Naive B cell (primary cell): ENCODE data around the gene WDR74. TPM values are rescaled to one million over a fixed set of nuclear protein-coding genes. Genes with fewer than 3 reads are reported as not detected.

Source experiments
- ATAC-seq, 2 donors: fragments of 150-1000 bp; cut with Tn5 transposase; 2 replicates each; pipeline ENCODE4 v1.10.0; 2021; ENCODE audit warnings: low read depth in 2 of 2, mild to moderate bottlenecking in 2 of 2, moderate library complexity in 2 of 2
- DNase-seq: peaks from one replicate; pipeline ENCODE4 v3.0.0; 2022
- H3K27ac Mint-ChIP-seq, 6 donors: one replicate each; pipeline ENCODE4 v1.8.0; 2020 to 2022; ENCODE audit warnings: mild to moderate bottlenecking in 6 of 6, mixed read lengths in 6 of 6, moderate library complexity in 5 of 6, inconsistent platforms in 2 of 6
- H3K27me3 Mint-ChIP-seq, 3 donors: one replicate each; pipeline ENCODE4 v1.8.0; 2021 to 2022; ENCODE audit warnings: mixed read lengths in 3 of 3, mild to moderate bottlenecking in 1 of 3
- H3K36me3 Mint-ChIP-seq, 2 donors: one replicate each; pipeline ENCODE4 v1.8.0; 2020 to 2022; ENCODE audit warnings: mixed read lengths in 2 of 2, inconsistent platforms in 1 of 2, mild to moderate bottlenecking in 1 of 2
- H3K4me1 Mint-ChIP-seq, 3 donors: one replicate each; pipeline ENCODE4 v1.8.0; 2020 to 2022; ENCODE audit warnings: mixed read lengths in 3 of 3, inconsistent platforms in 1 of 3, mild to moderate bottlenecking in 1 of 3, moderate library complexity in 1 of 3
- H3K4me3 Mint-ChIP-seq, 8 donors: one replicate each; pipeline ENCODE4 v1.8.0; 2020 to 2022; ENCODE audit warnings: mild to moderate bottlenecking in 8 of 8, mixed read lengths in 8 of 8, moderate library complexity in 8 of 8, inconsistent platforms in 2 of 8
- H3K9me3 Mint-ChIP-seq, 7 donors: one replicate each; pipeline ENCODE4 v1.8.0; 2020 to 2022; ENCODE audit warnings: mixed read lengths in 7 of 7, mild to moderate bottlenecking in 5 of 7, inconsistent platforms in 2 of 7, moderate library complexity in 1 of 7
- polyA plus RNA-seq, 6 donors: library from polyadenylated mRNA; unstranded; fragments of 300-500 nt; fragmentation: Illumina TruSeq; gene quantifications; one replicate each; pipeline ENCODE4 v1.2.3, GENCODE V29; 2021; ENCODE audit warnings: low read depth in 6 of 6

WDR74 gene
- polyA plus RNA-seq, 6 donors from 2014 or later, result 42.0 to 77.0 (median 54.6) TPM

DNA sequence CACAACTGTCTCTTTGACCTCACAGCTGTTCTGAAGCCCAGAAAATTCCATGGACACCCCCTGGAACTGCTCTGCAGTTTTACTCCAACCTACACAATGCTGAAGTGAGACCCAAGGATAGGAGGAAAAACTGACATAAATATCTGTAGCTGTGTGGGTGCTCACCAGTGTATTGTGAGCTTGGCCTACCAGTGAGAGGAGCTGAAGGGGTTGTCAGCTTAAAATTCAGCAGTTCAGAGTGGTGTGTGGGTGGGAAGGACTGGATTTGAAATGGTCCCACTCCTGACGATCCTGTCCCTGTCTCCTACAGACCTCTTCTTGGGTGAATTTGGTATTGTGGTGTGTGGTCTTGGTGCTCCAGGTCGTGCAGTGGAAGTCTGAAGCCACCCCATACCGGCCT, 49.8 kb downstream of the WDR74 start:
- Mint-ChIP-seq H3K36me3 (peaks cover 0 to 6% of the 10 kb centered on the region in 2 donors), H3K27me3 (no peaks in the 10 kb centered on the region), H3K9me3 (no peaks in the 10 kb centered on the region), H3K4me1 (peaks cover 37 to 58% (median 57%) of the 10 kb centered on the region in 3 donors), H3K27ac (peak overlapping the region in 3 of 6 donors; percentile 66 to 97 (median 88)), H3K4me3 (peak overlapping the region in 7 of 8 donors; percentile 67 to 97 (median 93))
- DNase-seq (no peak), ATAC-seq (no peak)

DNA sequence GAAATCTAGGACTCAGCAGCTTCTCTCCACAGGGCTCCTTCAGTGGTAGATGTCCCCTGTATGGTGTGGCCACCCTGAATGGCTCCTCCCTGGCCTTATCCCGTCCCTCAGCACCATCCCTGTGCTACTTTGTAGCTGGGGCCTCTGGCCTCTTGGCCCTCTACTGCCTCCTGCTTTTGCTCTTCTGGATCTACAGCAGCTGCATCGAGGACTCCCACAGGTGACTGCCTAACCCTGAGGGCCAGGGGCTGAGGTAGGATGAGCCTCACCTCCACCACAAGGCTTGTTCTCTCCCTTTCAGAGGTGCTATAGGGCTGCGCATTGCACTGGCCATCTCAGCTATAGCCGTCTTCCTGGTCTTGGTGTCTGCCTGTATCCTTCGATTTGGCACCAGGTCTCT, 50.4 kb downstream of the WDR74 start:
- no peak for DNase-seq
- Mint-ChIP-seq H3K27ac (peak overlapping the region in 4 of 6 donors; percentile 37 to 85 (median 64)), H3K27me3 (no peaks in the 10 kb centered on the region), H3K4me3 (peak overlapping the region; percentile 67 to 97 (median 94)), H3K4me1 (peaks cover 33 to 58% (median 51%) of the 10 kb centered on the region in 3 donors), H3K9me3 (no peaks in the 10 kb centered on the region), H3K36me3 (peaks cover 0 to under 1% of the 10 kb centered on the region in 2 donors)
- no peak for ATAC-seq

DNA sequence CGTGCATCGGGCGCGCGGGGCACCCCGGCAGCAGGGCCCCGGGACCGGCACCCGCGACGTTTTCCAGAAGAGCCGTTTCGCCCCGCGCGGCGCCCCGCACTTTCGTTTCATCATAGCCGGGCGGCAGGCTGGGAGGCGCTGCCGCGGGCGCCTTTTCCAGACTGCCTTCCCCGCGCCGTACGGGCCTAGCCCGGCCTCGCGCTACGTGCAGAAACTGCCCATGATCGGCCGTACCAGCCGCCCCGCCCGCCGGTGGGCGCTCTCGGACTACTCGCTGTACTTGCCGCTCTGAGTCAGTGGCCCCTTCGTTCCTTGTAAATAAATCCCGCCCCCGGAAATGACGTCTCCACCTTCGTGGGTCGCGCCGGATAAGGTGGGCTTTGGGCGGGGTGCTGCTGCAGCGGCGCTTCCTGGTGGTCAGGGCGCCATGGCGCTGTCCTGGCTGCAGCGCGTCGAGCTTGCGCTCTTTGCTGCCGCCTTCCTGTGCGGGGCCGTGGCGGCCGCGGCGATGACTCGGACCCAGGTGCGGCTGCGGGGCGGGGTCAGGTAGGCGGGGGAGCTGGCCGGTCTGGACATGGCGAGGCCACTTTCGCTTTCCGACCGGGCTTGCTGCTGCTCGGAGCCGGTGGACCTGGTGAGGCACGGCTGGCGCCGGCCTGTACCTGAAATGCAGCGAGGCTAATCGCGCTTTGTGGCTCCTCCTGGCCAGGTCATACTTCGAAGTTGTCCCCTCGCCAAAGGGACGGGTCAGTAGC, 52.2 kb downstream of the WDR74 start, which contains the start of gene TMEM179B:
TSS of gene TMEM179B (plus strand) at position 398 of the 755 bp plus-strand sequence. CDS start at position 428, 30 bp downstream.
- peak within 1 kb of the TSS; percentile 90 to 97 (median 96) for H3K27ac Mint-ChIP-seq
- H3K36me3 Mint-ChIP-seq, result no peaks in the 10 kb centered on the region
- peak; percentile 73 to 76 for ATAC-seq
- H3K9me3 Mint-ChIP-seq, result no peaks in the 10 kb centered on the region
- peak; percentile 97 for DNase-seq
- H3K27me3 Mint-ChIP-seq, result no peaks in the 10 kb centered on the region
- peaks cover 31 to 52% (median 47%) of the 10 kb centered on the region in 3 donors for H3K4me1 Mint-ChIP-seq
- peak within 1 kb of the TSS; percentile 93 to 98 (median 96) for H3K4me3 Mint-ChIP-seq

DNA sequence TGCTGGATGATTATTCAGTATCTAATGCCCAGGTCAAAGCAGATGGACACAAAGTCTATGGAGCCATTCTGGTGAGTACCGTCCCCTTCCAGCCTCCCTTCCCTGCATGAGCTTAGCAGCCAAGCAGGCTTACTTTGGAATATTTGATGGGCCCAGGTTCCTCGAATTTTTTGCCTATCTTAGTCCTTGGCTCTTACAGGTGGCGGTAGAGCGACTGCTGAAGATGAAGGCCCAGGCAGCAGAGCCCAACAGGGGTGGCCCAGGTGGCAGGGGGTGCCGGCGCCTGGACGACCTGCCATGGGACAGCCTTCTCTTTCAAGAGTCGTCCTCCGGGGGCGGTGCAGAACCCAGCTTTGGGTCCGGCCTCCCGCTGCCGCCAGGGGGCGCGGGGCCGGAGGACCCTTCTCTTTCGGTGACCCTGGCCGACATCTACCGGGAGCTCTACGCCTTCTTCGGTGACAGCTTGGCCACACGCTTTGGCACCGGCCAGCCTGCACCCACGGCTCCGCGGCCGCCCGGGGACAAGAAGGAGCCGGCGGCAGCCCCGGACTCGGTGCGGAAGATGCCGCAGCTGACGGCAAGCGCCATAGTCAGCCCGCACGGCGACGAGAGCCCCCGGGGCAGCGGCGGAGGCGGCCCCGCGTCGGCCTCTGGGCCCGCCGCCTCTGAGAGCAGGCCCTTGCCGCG, 52.9 kb downstream of the WDR74 start:
- Mint-ChIP-seq H3K36me3 (no peaks in the 10 kb centered on the region), H3K27me3 (no peaks in the 10 kb centered on the region), H3K27ac (peak overlapping the region; percentile 70 to 95 (median 91)), H3K4me3 (peak overlapping the region; percentile 82 to 98 (median 92)), H3K4me1 (peaks cover 29 to 49% (median 40%) of the 10 kb centered on the region in 3 donors), H3K9me3 (no peaks in the 10 kb centered on the region)
- ATAC-seq, result peak; percentile 74 to 76
- DNase-seq, result peak; percentile 89

Other genes starting within 250 kb of the WDR74 start
- 10 to 100 TPM; 12.7 to 20.8 (median 16.2) TPM for gene TUT1, start 248.1 kb downstream of the WDR74 start, polyA plus RNA-seq
- gene MTA2, start 237.7 kb downstream of the WDR74 start, polyA plus RNA-seq, result 10 to 100 TPM in 5 of 6 donors, 1 to 10 TPM in 1; 3.4 to 27.5 (median 17.8) TPM
- gene EML3, start 226.8 kb downstream of the WDR74 start, polyA plus RNA-seq, result 10 to 100 TPM in 5 of 6 donors, 1 to 10 TPM in 1; 9.7 to 15.5 (median 12.5) TPM
- 1 to 10 TPM in 1 of 6 donors, under 1 TPM in 4, not detected in 1; 0.55 to 1.6 (median 0.66) TPM for gene ROM1, start 226.3 kb downstream of the WDR74 start, polyA plus RNA-seq
- 10 to 100 TPM; 26.1 to 43.9 (median 30.8) TPM for gene B3GAT3, start 217.6 kb downstream of the WDR74 start, polyA plus RNA-seq
- 100 to 1,000 TPM; 140 to 158 (median 149) TPM for gene GANAB, start 193.0 kb downstream of the WDR74 start, polyA plus RNA-seq
- 10 to 100 TPM; 18.3 to 40.1 (median 28.7) TPM for gene INTS5, start 186.3 kb downstream of the WDR74 start, polyA plus RNA-seq
- gene C11orf98, start 174.4 kb downstream of the WDR74 start, polyA plus RNA-seq, result 10 to 100 TPM; 37.9 to 89.1 (median 77.2) TPM
- 1 to 10 TPM; 2.1 to 8.4 (median 4.8) TPM for gene CSKMT, start 174.3 kb downstream of the WDR74 start, polyA plus RNA-seq
- 10 to 100 TPM in 5 of 6 donors, 1 to 10 TPM in 1; 7.7 to 11.4 (median 10.4) TPM for gene UQCC3, start 167.9 kb downstream of the WDR74 start, polyA plus RNA-seq
- 10 to 100 TPM in 1 of 6 donors, 1 to 10 TPM in 5; 3.5 to 12.4 (median 5.1) TPM for gene LBHD1, start 167.3 kb downstream of the WDR74 start, polyA plus RNA-seq
- 100 to 1,000 TPM; 150 to 226 (median 216) TPM for gene UBXN1, start 160.5 kb downstream of the WDR74 start, polyA plus RNA-seq
- not detected for gene LRRN4CL, start 150.1 kb downstream of the WDR74 start, polyA plus RNA-seq
- 10 to 100 TPM; 49.6 to 98.5 (median 57.6) TPM for gene BSCL2, start 132.2 kb downstream of the WDR74 start, polyA plus RNA-seq
- 10 to 100 TPM in 4 of 6 donors, 1 to 10 TPM in 2; 5.3 to 21.2 (median 16.9) TPM for gene GNG3, start 131.9 kb downstream of the WDR74 start, polyA plus RNA-seq
- 1 to 10 TPM in 4 of 6 donors, under 1 TPM in 2; 0.61 to 2.9 (median 1.1) TPM for gene HNRNPUL2, start 112.1 kb downstream of the WDR74 start, polyA plus RNA-seq
- 10 to 100 TPM; 12.1 to 45.9 (median 21.6) TPM for gene TTC9C, start 111.1 kb downstream of the WDR74 start, polyA plus RNA-seq
- 10 to 100 TPM in 1 of 6 donors, 1 to 10 TPM in 5; 3.7 to 12.9 (median 6.4) TPM for gene ZBTB3, start 85.4 kb downstream of the WDR74 start, polyA plus RNA-seq
- gene POLR2G, start 78.0 kb downstream of the WDR74 start, polyA plus RNA-seq, result 100 to 1,000 TPM; 249 to 395 (median 290) TPM
- gene TAF6L, start 68.2 kb downstream of the WDR74 start, polyA plus RNA-seq, result 10 to 100 TPM in 2 of 6 donors, 1 to 10 TPM in 4; 8.3 to 14.3 (median 9.5) TPM
- 100 to 1,000 TPM; 145 to 275 (median 160) TPM for gene TMEM179B, start 52.2 kb downstream of the WDR74 start, polyA plus RNA-seq
- 10 to 100 TPM; 28.9 to 52.5 (median 45.3) TPM for gene TMEM223, start 47.6 kb downstream of the WDR74 start, polyA plus RNA-seq
- gene NXF1, start 34.1 kb downstream of the WDR74 start, polyA plus RNA-seq, result 100 to 1,000 TPM in 2 of 6 donors, 10 to 100 TPM in 4; 60.9 to 121 (median 90.6) TPM
- gene STX5, start 7.5 kb downstream of the WDR74 start, polyA plus RNA-seq, result 10 to 100 TPM; 46.4 to 64.2 (median 51.5) TPM
- 1 to 10 TPM in 5 of 6 donors, not detected in 1; 2.3 to 7.0 (median 3.7) TPM for gene TEX54, start 6.7 kb downstream of the WDR74 start, polyA plus RNA-seq
- 100 to 1,000 TPM in 2 of 6 donors, 10 to 100 TPM in 4; 63.1 to 135 (median 81.1) TPM for gene SLC3A2, start 41.3 kb upstream of the WDR74 start, polyA plus RNA-seq
- not detected for gene CHRM1, start 81.8 kb upstream of the WDR74 start, polyA plus RNA-seq
- not detected for gene SLC22A6, start 145.4 kb upstream of the WDR74 start, polyA plus RNA-seq
- gene SLC22A8, start 176.3 kb upstream of the WDR74 start, polyA plus RNA-seq, result not detected